GM21576 (cell line): ENCODE measurements around the gene TRUB1.
A peak's percentile ranks its signal among the peaks of the same experiment; 100 is the strongest.

ENCODE experiments used
- ATAC-seq: cut with Tn5 transposase; IDR thresholded peaks from one replicate; pipeline ENCODE4 v1.9.1; 2021; ENCODE audit warnings: mild to moderate bottlenecking, moderate library complexity; ENCODE audit not compliant: unreplicated experiment

TRUB1 gene

GRCh38 chr10:114974625-114975024, 36.6 kb downstream of the TRUB1 start:
- ATAC-seq, result no peak

DNA sequence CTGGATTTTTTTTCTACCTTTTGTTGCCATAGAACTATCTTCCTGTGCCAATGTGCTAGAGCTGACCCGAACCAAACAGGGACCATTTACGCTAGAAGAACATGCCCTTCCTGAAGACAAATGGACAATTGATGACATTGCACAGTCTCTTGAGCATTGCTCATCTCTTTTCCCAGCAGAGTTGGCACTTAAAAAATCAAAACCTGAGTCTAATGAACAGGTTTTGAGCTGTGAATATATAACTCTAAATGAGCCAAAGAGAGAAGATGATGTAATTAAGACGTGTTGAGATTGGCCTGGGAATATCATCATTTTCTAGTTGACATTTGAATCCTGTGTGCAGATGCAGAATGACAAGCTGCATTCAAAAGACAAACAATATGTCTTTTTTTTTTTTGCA, 37.1 kb downstream of the TRUB1 start:
- ATAC-seq, result no peak

- no peak for ATAC-seq
Observed at GRCh38 chr10:114982989-114983388, 45.0 kb downstream of the TRUB1 start.

DNA sequence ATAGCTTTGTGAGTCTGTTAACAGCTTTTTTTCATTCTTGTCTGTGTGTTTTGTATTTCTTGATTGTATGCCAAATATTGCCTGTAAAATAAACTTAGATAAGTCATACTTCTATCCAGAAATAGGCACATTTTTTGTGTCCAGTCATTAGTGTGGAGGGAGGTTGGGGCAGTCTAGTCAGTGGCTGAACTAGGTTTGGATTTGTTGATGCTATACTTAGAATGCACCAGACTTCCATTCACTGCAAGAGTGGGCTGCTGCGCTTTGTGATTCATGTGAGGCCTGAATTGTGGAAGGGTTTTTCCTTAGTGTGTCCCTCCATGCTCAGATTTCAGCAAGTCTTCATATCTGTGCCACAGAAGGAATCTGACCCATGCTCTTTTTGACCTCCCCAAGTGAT, 50.0 kb downstream of the TRUB1 start:
- ATAC-seq, result no peak

DNA sequence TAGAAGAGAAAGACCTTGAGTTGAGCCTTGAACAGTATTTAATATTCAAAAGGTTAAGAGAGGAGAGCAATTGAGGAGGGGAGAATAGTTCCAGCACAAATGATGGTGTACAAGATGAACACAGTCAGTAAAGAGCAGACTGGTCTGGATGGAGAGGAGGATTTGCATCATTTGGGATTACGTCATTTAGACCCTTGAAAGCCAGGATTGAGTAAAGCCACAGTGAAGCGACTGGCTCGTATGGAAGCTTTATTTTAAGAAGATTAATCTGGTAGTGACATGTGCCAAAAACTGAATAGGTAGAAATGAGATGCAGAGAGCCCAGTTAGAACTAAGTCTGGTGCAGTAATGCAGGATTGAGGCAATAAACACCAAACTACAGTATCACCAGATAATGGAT, 52.6 kb downstream of the TRUB1 start:
- no peak for ATAC-seq

DNA sequence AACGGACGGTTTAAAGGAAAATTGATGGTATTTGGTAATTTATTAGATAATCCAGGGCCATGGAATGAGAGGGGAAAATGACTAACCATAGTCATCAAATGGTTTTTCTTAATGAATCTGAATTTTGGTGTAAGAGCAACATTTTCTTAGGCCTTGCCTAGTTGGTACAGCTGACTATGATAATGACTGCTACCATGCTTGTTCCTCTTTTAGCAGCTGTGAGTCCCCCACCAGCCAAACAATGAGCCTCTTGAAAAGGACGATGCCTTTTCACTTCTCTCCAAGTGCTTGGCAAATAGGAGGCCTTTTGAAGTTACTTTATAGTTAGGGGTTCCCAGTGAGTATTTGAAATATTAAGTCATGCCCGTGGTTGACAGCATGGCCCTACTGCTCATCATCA, 53.0 kb downstream of the TRUB1 start:
- no peak for ATAC-seq

- no peak for ATAC-seq
Observed at GRCh38 chr10:114992189-114992775, 54.3 kb downstream of the TRUB1 start.

GRCh38 chr10:114995468-114996247, 57.7 kb downstream of the TRUB1 start:
- no peak for ATAC-seq

DNA sequence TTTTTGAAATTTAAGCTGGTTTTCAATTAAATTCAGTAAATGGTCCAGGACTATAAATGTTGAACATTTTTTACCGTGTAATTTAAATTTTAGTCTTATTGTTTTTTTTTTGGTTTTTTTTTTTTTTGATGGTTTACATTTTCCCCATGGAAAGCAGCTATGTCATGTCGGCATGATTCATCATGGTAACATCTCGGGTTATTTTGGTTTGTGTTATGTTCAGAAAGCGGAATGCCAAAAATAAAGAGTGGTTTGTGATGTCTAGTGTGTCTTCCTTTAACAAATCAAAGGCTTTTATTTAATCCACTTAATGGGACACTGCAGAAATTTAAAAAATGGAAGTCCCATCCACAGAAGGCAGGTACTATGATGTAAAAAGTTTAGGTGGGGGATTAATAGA, 58.5 kb downstream of the TRUB1 start:
- no peak for ATAC-seq

DNA sequence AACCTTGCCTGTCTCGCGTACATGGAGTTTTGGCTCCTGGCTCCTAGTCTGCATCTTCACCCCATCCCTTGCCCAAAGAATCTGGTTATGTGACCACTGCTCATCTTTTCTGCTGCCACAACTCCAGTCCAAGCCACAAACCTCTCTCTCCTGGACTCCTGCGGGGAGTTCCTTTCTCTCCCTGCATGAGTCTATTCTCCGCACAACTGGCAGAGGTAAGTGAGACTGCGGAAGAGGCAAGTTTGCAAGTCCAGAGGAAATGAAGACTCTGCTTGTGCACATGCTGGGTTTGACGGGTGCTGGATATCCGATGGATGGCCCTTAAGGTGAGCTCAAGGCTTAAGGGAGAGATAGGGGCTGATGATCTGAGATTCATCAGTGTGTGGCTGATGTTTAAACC, 61.0 kb downstream of the TRUB1 start:
- no peak for ATAC-seq

GRCh38 chr10:115001506-115002381, 63.7 kb downstream of the TRUB1 start:
- peak; percentile 80 for ATAC-seq

DNA sequence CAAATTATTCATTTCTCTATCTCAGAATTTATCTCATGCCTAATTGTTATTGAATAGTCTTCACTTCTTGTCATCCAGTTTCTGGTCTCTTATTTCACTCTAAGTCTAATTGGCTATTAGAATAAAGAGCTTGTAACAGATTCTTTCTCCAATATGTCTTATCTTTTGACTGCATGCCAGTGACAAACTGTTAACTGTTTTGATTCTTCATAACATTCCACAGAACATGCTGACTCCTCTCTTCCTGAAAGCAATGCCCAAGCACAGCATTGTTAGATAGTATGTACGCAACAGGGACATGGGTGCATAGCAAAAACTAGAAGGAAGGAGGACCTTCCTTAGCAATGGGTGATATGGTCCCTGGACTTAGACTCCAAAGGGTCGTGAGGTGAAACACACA, 65.4 kb downstream of the TRUB1 start:
- ATAC-seq, result no peak

DNA sequence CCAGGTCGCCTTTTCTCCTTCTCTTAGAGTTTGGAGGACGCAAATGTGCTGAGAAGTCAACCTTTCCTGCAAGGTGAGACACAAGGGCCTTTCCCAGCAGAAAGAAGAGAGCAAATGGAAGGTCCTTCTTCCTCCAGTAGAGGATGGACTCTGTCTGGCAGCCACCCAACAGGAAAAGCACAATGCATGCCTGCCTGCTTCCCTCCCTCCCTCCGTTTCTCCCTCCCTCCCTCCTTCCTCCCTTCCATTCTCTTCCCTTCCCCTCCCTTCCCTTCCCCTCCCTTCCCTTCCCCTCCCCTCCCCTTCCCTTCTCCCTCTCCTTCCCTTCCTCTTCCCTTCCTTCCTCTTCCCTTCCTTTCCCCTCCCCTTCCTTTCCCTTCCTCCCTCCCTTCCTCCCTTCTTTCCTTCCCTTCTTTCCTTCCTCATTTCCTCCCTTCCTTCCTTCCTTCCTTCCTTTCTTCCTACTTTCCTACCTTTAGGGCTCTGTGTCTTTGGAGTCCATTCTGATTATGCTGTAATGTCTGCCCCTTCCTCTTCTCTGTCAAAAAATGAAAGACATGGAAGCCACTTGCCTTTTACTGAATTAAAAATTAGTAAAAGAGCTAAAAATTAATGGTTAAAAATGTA, 66.4 kb downstream of the TRUB1 start:
- ATAC-seq, result no peak

DNA sequence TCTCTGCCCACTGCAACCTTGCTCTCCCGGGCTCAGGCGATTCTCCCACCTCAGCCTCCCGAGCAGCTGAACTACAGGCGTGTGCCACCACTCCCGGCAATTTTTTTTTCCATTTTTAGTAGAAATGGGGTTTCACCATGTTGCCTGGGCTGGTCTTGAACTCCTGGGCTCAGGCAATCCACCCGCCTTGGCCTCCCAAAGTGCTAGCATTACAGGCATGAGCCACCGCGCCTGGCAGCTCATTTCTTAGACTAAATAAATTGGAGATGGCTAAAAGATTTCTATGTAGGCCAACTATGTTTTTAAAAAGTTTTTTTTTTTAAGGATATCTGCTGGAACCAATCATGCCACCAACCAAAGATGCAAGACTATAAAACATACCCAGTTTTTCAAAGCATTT, 67.8 kb downstream of the TRUB1 start:
- no peak for ATAC-seq

- ATAC-seq, result no peak
Observed at GRCh38 chr10:115018185-115018931, 80.4 kb downstream of the TRUB1 start.

DNA sequence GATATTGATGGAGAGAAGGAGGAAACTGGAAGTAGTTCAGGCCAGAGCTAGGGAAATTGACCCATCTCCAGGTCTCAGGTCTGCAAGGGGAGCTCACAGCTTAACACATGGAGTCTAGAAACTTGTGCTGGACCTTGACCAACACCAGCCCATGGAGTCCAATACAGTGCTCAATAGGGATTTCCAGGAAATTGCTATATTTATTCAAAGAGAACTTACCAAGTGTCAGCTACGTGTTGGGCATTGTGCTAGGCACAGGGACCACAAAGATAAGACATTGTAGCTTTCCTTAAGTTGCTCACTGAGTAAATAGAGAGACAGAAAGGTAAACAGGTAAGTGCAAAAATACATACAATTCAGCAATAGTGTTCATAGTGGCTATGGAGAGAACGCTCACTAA, 82.5 kb downstream of the TRUB1 start:
- no peak for ATAC-seq

DNA sequence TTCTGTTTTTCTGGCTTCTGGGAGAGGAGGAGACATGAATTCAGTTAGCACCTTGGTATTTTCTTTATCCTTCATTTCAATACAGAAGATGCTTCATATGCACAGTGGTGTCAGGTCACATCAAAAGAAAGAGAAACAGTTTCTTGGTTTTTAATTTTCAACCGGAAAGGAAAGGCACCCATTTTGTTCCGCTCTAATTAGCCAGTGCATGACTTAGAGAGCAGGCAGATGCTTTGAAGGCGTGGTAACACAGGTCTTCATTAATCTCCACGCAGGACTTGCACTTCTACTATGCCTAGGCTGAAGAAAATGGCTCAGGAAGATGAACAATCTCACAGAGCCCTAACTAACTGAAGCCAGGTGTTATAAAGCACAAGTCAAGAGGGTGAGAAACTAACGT, 84.7 kb downstream of the TRUB1 start:
- ATAC-seq, result no peak

GRCh38 chr10:115023715-115024114, 85.7 kb downstream of the TRUB1 start:
- no peak for ATAC-seq

- ATAC-seq, result no peak
Observed at GRCh38 chr10:115024371-115024770, 86.4 kb downstream of the TRUB1 start.

- no peak for ATAC-seq
Observed at GRCh38 chr10:115026056-115026745, 88.2 kb downstream of the TRUB1 start.
